ENCODE measurements around the gene PAX1.

The PAX1 gene

DNA sequence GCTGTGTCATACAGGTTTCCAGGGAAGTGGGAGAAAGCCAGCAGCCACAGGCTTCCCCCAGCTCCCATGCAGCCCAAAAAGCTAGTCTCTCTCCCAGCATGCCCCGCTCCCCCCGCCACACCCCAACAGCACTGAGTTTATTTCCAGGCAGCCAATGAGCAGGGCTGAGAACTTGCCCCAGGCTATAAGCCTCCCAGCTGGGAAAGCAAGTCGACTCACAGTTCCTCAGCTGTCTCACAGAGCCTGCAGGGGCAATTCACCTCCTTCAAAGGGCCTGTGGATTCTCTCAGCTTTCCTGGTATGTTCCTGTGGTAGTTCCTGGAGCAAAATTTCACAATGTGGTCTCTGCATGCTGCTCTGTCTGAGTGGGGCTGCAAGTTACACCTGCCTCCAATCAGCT is 34.2 kb downstream of the PAX1 start:
- no peak for DNase-seq (ENCODE audit: low read depth)

- DNase-seq (ENCODE audit: low read depth) = no peak
Measured at GRCh38 chr20:21741266-21741665, 35.8 kb downstream of the PAX1 start.

GRCh38 chr20:21762646-21763045 is 57.2 kb downstream of the PAX1 start:
- no peak for DNase-seq (ENCODE audit: low read depth)

DNA sequence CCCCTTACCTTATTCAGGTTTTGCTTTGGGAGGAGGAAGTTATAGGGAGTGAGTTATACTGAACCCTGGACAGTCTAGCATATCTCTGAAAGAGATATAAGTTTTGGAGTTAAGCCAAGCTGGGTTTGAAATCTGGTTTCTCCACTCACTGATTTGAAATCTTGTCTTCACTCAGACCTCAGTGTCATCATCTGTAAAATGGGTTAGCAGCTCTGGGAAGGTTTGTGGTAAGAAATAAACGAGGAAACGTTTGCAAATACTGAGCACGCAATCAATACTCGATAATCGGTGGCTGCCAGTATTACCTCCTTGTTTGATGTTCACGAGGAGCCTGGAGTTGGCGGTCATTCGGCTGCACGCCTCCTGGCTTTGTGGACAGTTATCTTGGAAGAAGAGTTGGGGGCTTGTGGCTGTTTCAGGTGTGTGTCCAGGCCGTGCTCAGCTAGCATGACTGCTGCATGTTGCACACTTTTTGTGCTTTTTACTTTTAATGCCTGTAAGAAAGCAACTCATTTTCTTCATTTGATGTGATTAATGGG is 61.8 kb downstream of the PAX1 start:
- no peak for DNase-seq (ENCODE audit: low read depth)

- peak; percentile 0 for DNase-seq (ENCODE audit: low read depth)
Measured at GRCh38 chr20:21767739-21768223, 62.3 kb downstream of the PAX1 start.
